K562 (cell line): ENCODE data around the gene LRRC25.

ENCODE experiments used
- CTCF ChIP-seq, 3 experiments: IDR thresholded peaks in 2 of 3; conservative IDR thresholded peaks in 1 of 3; 2 replicates each; pipeline ENCODE4 v1.5.1; 2011 to 2012; ENCODE audit warnings: low read length in 3 of 3, mild to moderate bottlenecking in 3 of 3, control low read depth in 2 of 3, improper control_type of control experiment in 1 of 3, inconsistent platforms in 1 of 3, low read depth in 1 of 3, mixed read lengths in 1 of 3, moderate library complexity in 1 of 3; ENCODE audit not compliant: insufficient read depth in 2 of 3
- HEY1 ChIP-seq: fragments of 250-450 bp; sonication (Bioruptor Pico); IDR thresholded peaks from 2 replicates; pipeline ENCODE4 v1.5.0; 2020; ENCODE audit warnings: mild to moderate bottlenecking, moderate library complexity, borderline replicate concordance
- MTA3 ChIP-seq: fragments of 450-650 bp; formaldehyde crosslinking; IDR thresholded peaks from 2 replicates; pipeline ENCODE4 v1.6.1; 2017; ENCODE audit warnings: mild to moderate bottlenecking, borderline replicate concordance
- NFE2L1 ChIP-seq: fragments of 450-650 bp; IDR thresholded peaks from 2 replicates; pipeline ENCODE4 v1.6.1; 2016; ENCODE audit warnings: missing genetic modification characterization, low read depth, mild to moderate bottlenecking, missing compliant biosample characterization, moderate library complexity, borderline replicate concordance

GRCh38 chr19:18362934-18363542 is 34.4 kb downstream of the LRRC25 start:
- TF ChIP-seq NFE2L1 (no peak), CTCF (IDR thresholded peaks at IDR 0.05 in 2 of 3, conservative IDR thresholded peaks at IDR 0.05 in 1 of 3; ENCODE audit: insufficient read depth in 2 of 3, low read depth in 1 of 3, low read length in 3 of 3) (no peak), HEY1 (CRISPR knock-in tag) (no peak), MTA3 (no peak)
